Endothelial cell of umbilical vein (primary cell): ENCODE measurements around the gene HAP1. TPM values are rescaled to one million over a fixed set of nuclear protein-coding genes. Genes with fewer than 3 reads are reported as not detected.

Source experiments
- BruUV-seq: library from RNA; stranded (reverse); fragments of 400-500 nt; replicated peaks from 2 replicates; lab custom pipeline; 2021; lab: Mats Ljungman, UMichigan
- CTCF ChIA-PET: fragments of 300-600, 350-600 bp; sonication (Branson Sonifier 250); formaldehyde crosslinking; loops from one replicate; lab custom pipeline; 2021; ENCODE audit warnings: antibody characterized with exemption, inconsistent platforms; lab: Charles Lee
- POLR2A ChIA-PET: fragments of 300-600, 350-600 bp; sonication (Branson Sonifier 250); formaldehyde crosslinking; loops from one replicate; lab custom pipeline; 2021; ENCODE audit warnings: antibody characterized with exemption, inconsistent platforms; lab: Charles Lee
- DNase-seq: peaks from one replicate; pipeline ENCODE4 v3.0.0-alpha.2; 2011; ENCODE audit warnings: low read depth, low spot score
- FAIRE-seq: peaks from 2 replicates; lab custom pipeline; 2011; peaks lifted over from hg19 to GRCh38; lab: Jason Lieb, UNC
- H2AFZ ChIP-seq: 2 replicates; pipeline ENCODE4 v1.6.0; 2012; ENCODE audit warnings: low read depth, low read length, control low read depth, inconsistent platforms
- H3K27ac ChIP-seq: 2 replicates; pipeline ENCODE4 v1.5.1; 2011; ENCODE audit warnings: low read depth, mild to moderate bottlenecking, control low read depth, low read length, moderate library complexity; ENCODE audit not compliant: insufficient read depth
- H3K27me3 ChIP-seq, 2 experiments: 2 replicates each; pipeline versions ENCODE4 v1.6.0 to v1.6.1; 2011; ENCODE audit warnings: low read length in 2 of 2, mixed read lengths in 1 of 2; ENCODE audit not compliant: control insufficient read depth in 2 of 2, insufficient read depth in 2 of 2
- H3K36me3 ChIP-seq, 2 experiments: 2 replicates in 1 of 2; 3 replicates in 1 of 2; pipeline ENCODE4 v1.5.1; 2011; ENCODE audit warnings: low read length in 2 of 2, mild to moderate bottlenecking in 1 of 2, moderate library complexity in 1 of 2; ENCODE audit not compliant: control insufficient read depth in 2 of 2, insufficient read depth in 2 of 2; ENCODE audit errors: extremely low read depth in 1 of 2
- H3K4me1 ChIP-seq: 3 replicates; pipeline ENCODE4 v1.5.1; 2011; ENCODE audit warnings: mild to moderate bottlenecking, low read length; ENCODE audit not compliant: control insufficient read depth, insufficient read depth; ENCODE audit errors: extremely low read depth
- H3K4me2 ChIP-seq: 2 replicates; pipeline ENCODE4 v1.6.1; 2011; ENCODE audit warnings: low read length, control low read depth, mixed read lengths; ENCODE audit not compliant: insufficient read depth
- H3K4me3 ChIP-seq, 3 experiments: fragments of 200-600 bp in 1 of 3; sonication (generic), shearing (Covaris generic) in 1 of 3; replicated peaks in 1 of 3; 2 replicates each; pipeline ENCODE4 v1.5.1; 2011 to 2016; ENCODE audit warnings: control low read depth in 3 of 3, low read length in 3 of 3, mild to moderate bottlenecking in 2 of 3, inconsistent platforms in 1 of 3, low read depth in 1 of 3, moderate library complexity in 1 of 3; ENCODE audit not compliant: insufficient read depth in 1 of 3
- H3K79me2 ChIP-seq: 2 replicates; pipeline ENCODE4 v1.6.0; 2012; ENCODE audit warnings: low read length, inconsistent platforms; ENCODE audit not compliant: control insufficient read depth, insufficient read depth
- H3K9ac ChIP-seq: replicated peaks from 2 replicates; pipeline ENCODE3; 2011; ENCODE audit warnings: low read length, control low read depth; ENCODE audit not compliant: insufficient read depth; ENCODE audit errors: extremely low read depth
- H3K9me1 ChIP-seq: replicated peaks from 3 replicates; pipeline ENCODE4 v1.6.0; 2011; ENCODE audit warnings: mild to moderate bottlenecking, low read length; ENCODE audit not compliant: control insufficient read depth, insufficient read depth; ENCODE audit errors: extremely low read depth
- H3K9me3 ChIP-seq: replicated peaks from 2 replicates; pipeline ENCODE4 v1.5.1; 2012; ENCODE audit warnings: low read length, inconsistent platforms; ENCODE audit not compliant: control insufficient read depth, insufficient read depth
- H4K20me1 ChIP-seq: replicated peaks from 2 replicates; pipeline ENCODE3; 2011; ENCODE audit warnings: mild to moderate bottlenecking, low read length; ENCODE audit not compliant: control insufficient read depth, insufficient read depth; ENCODE audit errors: extremely low read depth
- EZH2 ChIP-seq: IDR thresholded peaks from 2 replicates; pipeline ENCODE4 v1.6.1; 2012; ENCODE audit warnings: borderline replicate concordance, low read depth, mild to moderate bottlenecking, moderate library complexity, low read length, inconsistent platforms; ENCODE audit not compliant: severe bottlenecking
- FOS ChIP-seq: IDR thresholded peaks from 2 replicates; pipeline ENCODE4 v1.6.1; 2011; ENCODE audit warnings: mild to moderate bottlenecking, low read length, moderate library complexity, borderline replicate concordance; ENCODE audit not compliant: insufficient read depth
- GATA2 ChIP-seq: IDR thresholded peaks from 2 replicates; pipeline ENCODE4 v1.7.0; 2011; ENCODE audit warnings: low read depth, mild to moderate bottlenecking, moderate library complexity, mixed read lengths, low read length; ENCODE audit not compliant: insufficient read length, insufficient read depth
- JUN ChIP-seq: IDR thresholded peaks from 2 replicates; pipeline ENCODE4 v1.6.1; 2011; ENCODE audit warnings: borderline replicate concordance, low read depth; ENCODE audit not compliant: insufficient read length, insufficient read depth
- MYC ChIP-seq: IDR thresholded peaks from one replicate; pipeline ENCODE4 v1.6.1; 2011; ENCODE audit warnings: mild to moderate bottlenecking, low read depth, low read length
- POLR2AphosphoS5 ChIP-seq: IDR thresholded peaks from 2 replicates; pipeline ENCODE4 v1.6.1; 2012; ENCODE audit warnings: low read depth, mild to moderate bottlenecking, control low read depth, low read length, moderate library complexity; ENCODE audit not compliant: insufficient read depth
- dilution Hi-C: fragments of 300-500 bp; cut with MboI; formaldehyde crosslinking; loops from one replicate; pipeline ENCODE4 v1.15.0; 2019; ENCODE audit warnings: low sequenced_read_pairs; ENCODE audit not compliant: extremely low pct_ligation_motif_present
- intact Hi-C: fragments of 100-400 bp; cut with micrococcal nuclease; formaldehyde crosslinking; loops from one replicate; pipeline ENCODE4 v1.10.0; 2022
- polyA plus RNA-seq, 4 experiments: library from polyadenylated mRNA; depleted of rRNA in 3 of 4; stranded (reverse) in 3 of 4; unstranded in 1 of 4; fragments of >200 nt; gene quantifications; 2 replicates each; pipeline versions ENCODE4 v1.2.1 to v1.2.3, GENCODE V29; 2011 to 2012; ENCODE audit warnings: missing spikeins in 1 of 4
- total RNA-seq: library from RNA; stranded (reverse); gene quantifications from 2 replicates; pipeline ENCODE4 v1.2.3, GENCODE V29; 2021
- TF ChIP-seq, protein P1 (sequence below): IDR thresholded peaks from 2 replicates; pipeline ENCODE4 v1.6.1; 2011; ENCODE audit not compliant: insufficient read depth, insufficient read length

Gene HAP1
- total and polyA plus RNA-seq, 2 donors (not counting 3 experiments of a cell fraction or from before 2014, with no cell fraction given): 0.07 to 0.24 TPM

DNA sequence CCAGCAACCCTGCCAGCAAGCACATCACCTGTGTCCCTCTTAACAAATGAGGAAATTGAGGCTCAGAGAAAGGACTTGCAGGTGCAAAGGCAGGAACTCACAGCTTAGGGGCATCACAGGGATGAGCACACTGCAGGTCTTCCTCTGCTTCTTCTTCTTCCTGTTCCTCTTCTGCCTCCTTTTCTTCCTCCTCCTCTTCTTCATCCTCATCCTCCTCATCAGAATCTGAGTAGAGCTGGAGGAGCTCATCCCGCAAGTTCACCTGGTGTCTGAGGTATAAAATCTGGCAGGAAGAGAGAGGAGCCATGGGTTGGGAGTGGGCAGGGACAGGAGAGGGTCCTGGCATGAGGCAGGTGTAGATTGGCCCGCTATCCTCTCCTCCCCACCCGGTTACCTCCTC lies 2.6 kb downstream of the HAP1 start:
- FAIRE-seq: no peak
- POLR2A ChIA-PET: no interaction called here
- CTCF ChIA-PET: interaction anchor here (0.6 to 2.1 kb wide), 5 partner anchors 9 to 69 kb away, joined by 3 to 10 read pairs (median 3); no protein-coding TSS in a partner anchor

DNA sequence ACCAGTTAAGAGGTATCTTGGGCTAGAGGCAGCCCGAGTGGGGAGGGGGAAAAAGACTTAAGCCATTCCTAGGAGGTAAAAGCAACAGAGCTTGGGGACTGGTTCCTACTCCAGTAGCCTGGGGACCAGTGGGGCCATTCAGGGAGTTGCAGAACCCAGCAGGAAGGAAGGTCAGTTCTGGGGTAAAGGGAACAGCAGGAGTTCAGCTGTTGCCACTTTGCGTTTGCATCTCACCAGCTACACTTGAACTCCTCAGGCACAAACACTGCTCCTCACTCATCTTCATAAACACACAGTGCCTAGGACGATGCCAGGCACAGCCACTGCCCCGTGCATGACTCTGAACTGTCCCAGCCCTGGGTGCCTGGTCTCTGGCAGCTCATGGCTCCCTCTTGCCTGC lies 4.0 kb downstream of the HAP1 start:
- no TSS peak for BruUV-seq
- FAIRE-seq: no peak
- Histone ChIP-seq H3K4me3 (no peak overlapping the region), H2AFZ (no peak overlapping the region), H3K9me3 (no peaks in the 10 kb centered on the region), H3K27me3 (peaks cover 32 to 39% of the 10 kb centered on the region in 2 experiments), H3K4me2 (no peak overlapping the region), H3K9ac (no peak overlapping the region), H3K9me1 (no peaks in the 10 kb centered on the region), H3K27ac (no peak overlapping the region), H3K36me3 (no peaks in the 10 kb centered on the region), H3K4me1 (peaks cover 2% of the 10 kb centered on the region), H4K20me1 (no peaks in the 10 kb centered on the region), H3K79me2 (no peaks in the 10 kb centered on the region)
- intact Hi-C loops: no loop called here
- CTCF ChIA-PET: interaction anchor here (1.7 kb wide), 1 partner anchor 9 kb away, joined by 5 read pairs; no protein-coding TSS in a partner anchor
- no peak for TF ChIP-seq EZH2
- no peak for TF ChIP-seq GATA2
- TF ChIP-seq FOS: no peak
- no peak for DNase-seq
- dilution Hi-C loops: no loop called here
- POLR2A ChIA-PET: no interaction called here

More for the DNA sequence above, 2.6 kb downstream of the HAP1 start:
- peaks cover 2% of the 10 kb centered on the region for H3K4me1 ChIP-seq
- no peak for DNase-seq
- intact Hi-C loops (no loop called here), dilution Hi-C loops (no loop called here)
- no peak overlapping the region for H3K4me2 ChIP-seq
- H3K9ac ChIP-seq: no peak overlapping the region
- H3K27me3 ChIP-seq: peaks cover 40 to 44% of the 10 kb centered on the region in 2 experiments
- H3K9me3 ChIP-seq: no peaks in the 10 kb centered on the region
- H3K79me2 ChIP-seq: no peaks in the 10 kb centered on the region
- H3K36me3 ChIP-seq: no peaks in the 10 kb centered on the region
- H3K4me3 ChIP-seq: no peak overlapping the region
- no peak overlapping the region for H2AFZ ChIP-seq
- H3K9me1 ChIP-seq: no peaks in the 10 kb centered on the region
- no peak for TF ChIP-seq EZH2
- TF ChIP-seq MYC: no peak
- TF ChIP-seq, protein P1, sequence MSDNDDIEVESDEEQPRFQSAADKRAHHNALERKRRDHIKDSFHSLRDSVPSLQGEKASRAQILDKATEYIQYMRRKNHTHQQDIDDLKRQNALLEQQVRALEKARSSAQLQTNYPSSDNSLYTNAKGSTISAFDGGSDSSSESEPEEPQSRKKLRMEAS: no peak
- TF ChIP-seq POLR2AphosphoS5: no peak
- TF ChIP-seq FOS: no peak
- no peak for TF ChIP-seq JUN
- TF ChIP-seq GATA2: no peak
- BruUV-seq: no TSS peak
- no peaks in the 10 kb centered on the region for H4K20me1 ChIP-seq
- no peak overlapping the region for H3K27ac ChIP-seq
